DMS53 treated with DMSO at 0.1 percent for 48 hours (cell line): ENCODE results near the gene TCHP.

Experiments
- DNase-seq: peaks from one replicate; lab custom pipeline; 2025; ENCODE audit not compliant: unreplicated experiment; lab: John Stamatoyannopoulos, UW

Gene TCHP

DNA sequence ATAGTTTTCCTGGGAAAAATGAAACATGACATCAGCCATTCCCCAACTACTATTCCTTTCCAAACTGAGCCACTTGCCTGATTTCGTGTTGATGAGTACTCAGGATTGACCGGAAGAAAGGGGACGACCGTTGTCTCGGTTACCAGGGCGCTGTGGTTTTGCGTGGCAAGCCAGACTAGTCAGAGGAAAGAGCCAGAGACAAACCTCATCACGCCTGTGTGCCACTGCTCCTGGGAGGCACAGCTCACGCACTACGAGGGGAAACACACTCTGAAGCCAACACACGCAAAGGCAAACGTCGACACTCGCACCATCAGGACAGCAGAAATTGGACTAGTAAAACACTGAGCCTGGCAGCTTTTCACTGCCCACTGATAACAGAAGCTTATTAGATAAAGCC is 61.1 kb downstream of the TCHP start:
- DNase-seq: no peak

DNA sequence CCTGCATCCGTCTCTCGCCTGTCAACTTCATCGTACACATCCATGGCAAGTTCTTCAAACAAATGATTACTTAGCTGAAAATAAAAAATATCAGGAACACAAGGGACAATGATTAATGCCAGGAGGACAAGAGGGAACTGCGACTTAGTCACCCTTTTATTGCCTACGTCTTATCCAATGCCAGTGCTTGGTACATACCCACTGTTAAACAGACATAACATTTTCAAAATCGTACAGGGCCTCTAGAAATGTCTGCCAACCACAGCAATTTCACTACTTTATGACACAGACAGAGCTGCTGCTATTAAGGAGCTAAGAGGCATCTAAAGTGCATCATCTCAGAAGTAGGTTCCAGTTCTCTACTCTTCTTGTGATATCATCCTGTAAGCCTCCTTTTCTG is 61.5 kb downstream of the TCHP start:
- no peak for DNase-seq

DNA sequence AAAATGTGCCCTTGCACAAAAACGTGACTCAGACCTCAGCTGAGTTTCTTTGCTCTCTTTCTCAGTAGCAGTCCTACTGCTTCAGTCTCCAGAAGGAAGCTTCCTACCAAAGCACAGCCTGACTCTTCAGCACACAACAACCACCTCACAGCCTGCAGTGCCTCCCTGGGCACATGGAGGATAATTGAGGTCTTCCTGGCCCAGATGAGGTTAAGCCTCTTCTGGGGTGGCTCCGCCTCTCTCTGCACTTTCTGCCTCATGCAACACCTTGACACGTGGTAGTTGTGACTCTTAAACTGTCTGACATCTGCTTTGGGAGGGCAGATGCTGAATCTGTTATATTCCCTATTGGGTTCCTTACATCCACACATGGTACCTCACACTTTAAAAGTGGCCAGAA is 62.3 kb downstream of the TCHP start:
- DNase-seq: no peak

DNA sequence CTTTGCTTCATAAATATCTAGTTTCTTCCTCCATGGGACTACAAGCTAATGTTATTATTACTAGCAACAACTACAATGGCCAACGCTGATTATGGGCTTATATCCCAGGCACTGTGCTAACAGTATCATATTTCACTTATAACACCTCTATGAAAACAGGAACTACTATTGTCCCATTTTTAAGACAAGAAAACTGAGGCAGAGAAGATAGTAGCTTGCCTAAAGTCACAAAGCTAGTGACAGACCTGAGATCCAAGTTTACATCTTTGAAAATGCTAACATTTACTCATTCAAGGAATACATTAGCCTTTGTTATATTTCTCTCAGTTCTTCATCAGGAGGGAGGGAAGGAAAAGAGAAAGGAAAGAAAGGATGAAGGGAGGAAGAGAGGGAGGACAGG is 63.3 kb downstream of the TCHP start:
- DNase-seq: no peak

DNA sequence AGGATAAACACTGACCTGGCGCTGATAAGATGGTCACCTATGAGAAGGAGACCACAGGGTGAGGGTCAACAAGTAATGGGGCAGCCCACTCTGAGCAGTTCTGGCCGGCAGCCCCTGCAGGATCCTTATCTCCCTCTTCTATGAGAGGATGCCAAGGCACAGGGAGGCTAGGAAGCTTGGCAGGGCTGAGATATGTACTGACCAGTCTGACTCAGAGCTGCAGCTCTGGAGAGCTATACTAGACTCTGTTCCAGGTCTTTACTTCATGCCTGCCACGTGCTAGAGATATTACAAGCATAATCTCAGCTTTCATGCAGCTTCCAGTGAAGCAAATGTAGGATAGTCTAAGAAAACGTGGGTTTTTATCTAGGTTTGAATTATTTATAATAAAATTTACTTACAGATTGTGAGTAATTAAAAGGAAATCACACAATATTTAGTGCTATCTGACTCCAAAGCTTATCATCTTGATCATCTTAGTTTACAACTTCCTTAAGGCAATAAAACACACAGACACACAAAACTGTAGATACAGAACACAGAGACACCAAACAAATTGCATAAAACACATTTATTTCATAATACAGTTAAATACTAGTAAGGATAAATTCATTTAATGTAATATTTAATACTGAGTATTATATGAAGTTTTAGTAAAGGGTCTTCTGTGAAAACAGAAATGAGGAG is 63.8 kb downstream of the TCHP start:
- DNase-seq: no peak

DNA sequence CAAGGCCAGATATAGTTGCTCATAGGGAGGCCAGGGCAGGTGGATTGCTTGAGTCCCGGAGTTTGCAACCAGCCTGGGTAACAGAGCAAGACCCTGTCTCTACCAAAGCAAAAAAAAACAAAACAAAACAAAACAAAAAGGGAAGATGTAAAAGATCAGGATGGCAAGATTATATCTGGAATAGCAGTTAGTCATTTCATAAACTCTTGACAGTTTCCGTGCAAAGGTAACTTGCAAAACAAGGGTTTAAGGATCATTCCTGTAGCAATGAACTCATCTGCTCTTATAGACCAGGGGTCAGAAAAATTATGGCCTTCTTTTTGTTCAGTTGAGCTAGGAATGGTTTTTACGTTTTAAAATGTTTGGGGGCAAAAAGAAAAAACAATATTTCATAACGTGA is 66.5 kb downstream of the TCHP start:
- no peak for DNase-seq

DNA sequence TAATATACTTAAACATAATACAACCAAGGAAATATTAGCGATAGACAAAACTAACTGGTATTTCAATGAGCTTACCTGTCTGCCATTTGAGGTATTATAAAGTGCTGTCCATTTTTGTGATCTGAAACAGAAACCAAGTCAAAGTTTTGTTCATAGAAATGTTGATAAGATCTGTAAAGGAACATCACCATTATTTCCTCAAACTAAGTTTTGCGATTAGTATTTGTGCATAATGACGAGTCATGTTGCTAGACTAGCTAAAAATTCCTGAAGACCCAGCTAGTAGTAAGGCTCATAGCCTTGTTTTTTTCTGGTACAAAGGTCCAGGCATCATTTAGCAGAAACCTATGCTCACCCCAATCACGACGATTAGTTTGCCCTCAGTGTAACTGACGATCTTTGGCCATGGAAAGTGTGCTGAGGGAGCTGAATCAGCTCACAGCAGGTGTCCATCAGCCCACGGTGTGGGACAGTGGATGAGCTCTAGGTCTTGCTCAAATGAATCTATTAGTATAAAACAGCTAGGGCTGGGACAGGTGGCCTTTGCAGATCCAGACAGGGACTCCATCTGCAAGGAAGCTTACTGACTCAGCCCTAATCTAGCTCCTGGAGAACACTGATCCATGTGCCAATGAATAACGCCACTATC is 67.4 kb downstream of the TCHP start:
- DNase-seq: no peak
